ENCODE measurements around the gene PCNA. TPM values are rescaled to one million over a fixed set of nuclear protein-coding genes. Genes with fewer than 3 reads are reported as not detected.
A peak's percentile ranks its signal among the peaks of the same experiment; 100 is the strongest.

The PCNA gene
- total and polyA plus RNA-seq, 2 donors (not counting 1 experiment from before 2014, with no cell fraction given), result 75.6 to 144 TPM

GRCh38 chr20:5088688-5089087, 31.1 kb downstream of the PCNA start:
- H3K9ac ChIP-seq (ENCODE audit: insufficient read depth, low read length), result no peak overlapping the region
- no peaks in the 10 kb centered on the region for H3K4me1 ChIP-seq (ENCODE audit: control insufficient read depth, extremely low read depth, insufficient read depth, low read length)
- TF ChIP-seq EZH2 (IDR thresholded peaks at IDR 0.05; ENCODE audit: low read length, missing control alignments), result no peak
- TF ChIP-seq CTCF (conservative IDR thresholded peaks at IDR 0.05 in 1 of 2, IDR thresholded peaks at IDR 0.05 in 1 of 2; ENCODE audit: low read depth in 1 of 2, low read length in 2 of 2), result no peak
- H3K4me2 ChIP-seq (ENCODE audit: extremely low read depth, insufficient read depth, low read length), result no peak overlapping the region
- no peaks in the 10 kb centered on the region for H3K27me3 ChIP-seq (ENCODE audit: control insufficient read depth, insufficient read depth, low read length)
- no peaks in the 10 kb centered on the region for H3K36me3 ChIP-seq (ENCODE audit: control insufficient read depth, insufficient read depth, low read length)
- H3K27ac ChIP-seq (ENCODE audit: insufficient read depth, low read length), result no peak overlapping the region
- H3K9me3 ChIP-seq (ENCODE audit: control insufficient read depth, insufficient read depth, low read depth, low read length), result no peaks in the 10 kb centered on the region
- H3K79me2 ChIP-seq (ENCODE audit: control insufficient read depth, insufficient read depth, low read length), result no peaks in the 10 kb centered on the region
- H3K4me3 ChIP-seq (replicated peaks in 1 of 4; ENCODE audit: control extremely low read depth in 1 of 4, insufficient read depth in 1 of 4, low read depth in 3 of 4, low read length in 4 of 4), result no peak overlapping the region
- no peaks in the 10 kb centered on the region for H4K20me1 ChIP-seq (ENCODE audit: control insufficient read depth, extremely low read depth, insufficient read depth, low read length)
- no peak overlapping the region for H2AFZ ChIP-seq (ENCODE audit: low read length)
- no peak for DNase-seq (ENCODE audit: low read depth in 2 of 2)

GRCh38 chr20:5085380-5085779, 34.4 kb downstream of the PCNA start:
- Histone ChIP-seq H3K27ac (ENCODE audit: insufficient read depth, low read length) (no peak overlapping the region), H3K79me2 (ENCODE audit: control insufficient read depth, insufficient read depth, low read length) (no peaks in the 10 kb centered on the region), H3K4me1 (ENCODE audit: control insufficient read depth, extremely low read depth, insufficient read depth, low read length) (no peaks in the 10 kb centered on the region), H3K9me3 (ENCODE audit: control insufficient read depth, insufficient read depth, low read depth, low read length) (no peaks in the 10 kb centered on the region), H3K4me3 (replicated peaks in 1 of 4; ENCODE audit: control extremely low read depth in 1 of 4, insufficient read depth in 1 of 4, low read depth in 3 of 4, low read length in 4 of 4) (no peak overlapping the region), H2AFZ (ENCODE audit: low read length) (no peak overlapping the region), H4K20me1 (ENCODE audit: control insufficient read depth, extremely low read depth, insufficient read depth, low read length) (no peaks in the 10 kb centered on the region), H3K36me3 (ENCODE audit: control insufficient read depth, insufficient read depth, low read length) (no peaks in the 10 kb centered on the region), H3K27me3 (ENCODE audit: control insufficient read depth, insufficient read depth, low read length) (no peaks in the 10 kb centered on the region), H3K9ac (ENCODE audit: insufficient read depth, low read length) (no peak overlapping the region), H3K4me2 (ENCODE audit: extremely low read depth, insufficient read depth, low read length) (no peak overlapping the region)
- no peak for DNase-seq (ENCODE audit: low read depth in 2 of 2)
- TF ChIP-seq CTCF (conservative IDR thresholded peaks at IDR 0.05 in 1 of 2, IDR thresholded peaks at IDR 0.05 in 1 of 2; ENCODE audit: low read depth in 1 of 2, low read length in 2 of 2) (no peak), EZH2 (IDR thresholded peaks at IDR 0.05; ENCODE audit: low read length, missing control alignments) (no peak)

GRCh38 chr20:5080384-5080877, 39.3 kb downstream of the PCNA start:
- Histone ChIP-seq H3K27me3 (ENCODE audit: control insufficient read depth, insufficient read depth, low read length) (no peaks in the 10 kb centered on the region), H3K79me2 (ENCODE audit: control insufficient read depth, insufficient read depth, low read length) (no peaks in the 10 kb centered on the region), H3K9ac (ENCODE audit: insufficient read depth, low read length) (no peak overlapping the region), H3K4me2 (ENCODE audit: extremely low read depth, insufficient read depth, low read length) (no peak overlapping the region), H3K36me3 (ENCODE audit: control insufficient read depth, insufficient read depth, low read length) (no peaks in the 10 kb centered on the region), H4K20me1 (ENCODE audit: control insufficient read depth, extremely low read depth, insufficient read depth, low read length) (no peaks in the 10 kb centered on the region), H2AFZ (ENCODE audit: low read length) (no peak overlapping the region), H3K4me1 (ENCODE audit: control insufficient read depth, extremely low read depth, insufficient read depth, low read length) (no peaks in the 10 kb centered on the region), H3K27ac (ENCODE audit: insufficient read depth, low read length) (no peak overlapping the region), H3K9me3 (ENCODE audit: control insufficient read depth, insufficient read depth, low read depth, low read length) (no peaks in the 10 kb centered on the region), H3K4me3 (replicated peaks in 1 of 4; ENCODE audit: control extremely low read depth in 1 of 4, insufficient read depth in 1 of 4, low read depth in 3 of 4, low read length in 4 of 4) (no peak overlapping the region)
- TF ChIP-seq CTCF (conservative IDR thresholded peaks at IDR 0.05 in 1 of 2, IDR thresholded peaks at IDR 0.05 in 1 of 2; ENCODE audit: low read depth in 1 of 2, low read length in 2 of 2), result no peak
- TF ChIP-seq EZH2 (IDR thresholded peaks at IDR 0.05; ENCODE audit: low read length, missing control alignments), result no peak
- peak; percentile 27 to 69 for DNase-seq (ENCODE audit: low read depth in 2 of 2)
